B cell (primary cell): ENCODE measurements around the gene GARS1. TPM values are rescaled to one million over a fixed set of nuclear protein-coding genes. Genes with fewer than 3 reads are reported as not detected.

ENCODE experiments used
- ATAC-seq: fragments of 200-7000 bp; cut with Tn5 transposase; one replicate; pipeline ENCODE4 v1.10.0; 2021; ENCODE audit warnings: low read depth, mild to moderate bottlenecking, moderate number of reproducible peaks, moderate library complexity
- CTCF ChIA-PET: fragments of 350-600 bp; sonication (Branson Sonifier 250); formaldehyde crosslinking; loops from one replicate; lab custom pipeline; 2021; ENCODE audit warnings: antibody characterized with exemption, inconsistent platforms; lab: Charles Lee
- POLR2A ChIA-PET: fragments of 350-600 bp; sonication (Branson Sonifier 250); formaldehyde crosslinking; loops from one replicate; lab custom pipeline; 2021; ENCODE audit warnings: antibody characterized with exemption; lab: Charles Lee
- DNase-seq: peaks from one replicate; pipeline ENCODE4 v3.0.0; 2013
- H2AFZ ChIP-seq: 2 replicates; pipeline ENCODE4 v1.6.1; 2012; ENCODE audit warnings: mild to moderate bottlenecking, low read depth, low read length; ENCODE audit not compliant: insufficient read depth, poor library complexity, severe bottlenecking
- H3K27ac ChIP-seq, 2 donors: 1 replicate in 1 of 2; 2 replicates in 1 of 2; pipeline ENCODE4 v1.5.1; 2012 to 2013; ENCODE audit warnings: low read length in 2 of 2, mild to moderate bottlenecking in 2 of 2, moderate library complexity in 1 of 2
- H3K27me3 ChIP-seq, 4 experiments: fragments of 200-600 bp in 1 of 4; sonication (generic) in 1 of 4; replicated peaks in 1 of 4; 1 replicate in 2 of 4; 2 replicates in 2 of 4; pipeline versions ENCODE4 v1.6.1 to v1.7.0; 2013 to 2016; ENCODE audit warnings: low read length in 3 of 4, mild to moderate bottlenecking in 2 of 4, mixed read lengths in 1 of 4, moderate library complexity in 1 of 4; ENCODE audit not compliant: insufficient read depth in 4 of 4, control insufficient read depth in 3 of 4; ENCODE audit errors: control extremely low read depth in 1 of 4
- H3K36me3 ChIP-seq, 2 experiments: replicated peaks in 1 of 2; 1 replicate in 1 of 2; 2 replicates in 1 of 2; pipeline versions ENCODE4 v1.6.1 to v1.7.1; 2013; ENCODE audit warnings: low read length in 1 of 2; ENCODE audit not compliant: insufficient read depth in 2 of 2, control insufficient read depth in 1 of 2; ENCODE audit errors: control extremely low read depth in 1 of 2, extremely low read depth in 1 of 2
- H3K4me1 ChIP-seq, 2 donors: fragments of 200-600 bp in 1 of 2; sonication (generic) in 1 of 2; 1 replicate in 1 of 2; 2 replicates in 1 of 2; pipeline versions ENCODE4 v1.5.1 to v1.6.1; 2013 to 2017; ENCODE audit warnings: low read length in 2 of 2; ENCODE audit not compliant: control insufficient read depth in 2 of 2, insufficient read depth in 2 of 2
- H3K4me2 ChIP-seq: replicated peaks from 2 replicates; pipeline ENCODE3; 2012; ENCODE audit warnings: mild to moderate bottlenecking, low read depth, low read length; ENCODE audit not compliant: poor library complexity, severe bottlenecking
- H3K4me3 ChIP-seq, 5 experiments: fragments of 200-600 bp in 1 of 5; sonication (generic) in 1 of 5; 1 replicate in 3 of 5; 2 replicates in 2 of 5; pipeline versions ENCODE4 v1.5.1 to v1.7.0; 2011 to 2016; ENCODE audit warnings: low read length in 4 of 5, mild to moderate bottlenecking in 4 of 5, low read depth in 2 of 5, control low read depth in 1 of 5, moderate library complexity in 1 of 5; ENCODE audit not compliant: insufficient read depth in 1 of 5; ENCODE audit errors: control extremely low read depth in 1 of 5, extremely low read depth in 1 of 5
- H3K79me2 ChIP-seq: fragments of 200-600 bp; sonication (generic); one replicate; pipeline ENCODE4 v1.6.0; 2016; ENCODE audit warnings: low read length; ENCODE audit not compliant: control insufficient read depth, insufficient read depth
- H3K9ac ChIP-seq: fragments of 200-600 bp; sonication (generic); 2 replicates; pipeline ENCODE4 v1.6.1; 2017; ENCODE audit warnings: mild to moderate bottlenecking, low read length, moderate library complexity
- H3K9me3 ChIP-seq, 3 donors: one replicate each; pipeline versions ENCODE4 v1.6.1 to v1.7.1; 2013; ENCODE audit warnings: low read length in 2 of 3; ENCODE audit not compliant: control insufficient read depth in 2 of 3, insufficient read depth in 1 of 3; ENCODE audit errors: control extremely low read depth in 1 of 3
- H4K20me1 ChIP-seq: 2 replicates; pipeline ENCODE4 v1.6.0; 2012; ENCODE audit warnings: mild to moderate bottlenecking, low read length; ENCODE audit not compliant: insufficient read depth, control insufficient read depth, poor library complexity, severe bottlenecking
- H3K27ac Mint-ChIP-seq: one replicate; pipeline ENCODE4 v1.8.0; 2021; ENCODE audit warnings: mixed read lengths
- H3K27me3 Mint-ChIP-seq: one replicate; pipeline ENCODE4 v1.8.0; 2021; ENCODE audit warnings: mixed read lengths
- H3K4me1 Mint-ChIP-seq: one replicate; pipeline ENCODE4 v1.8.0; 2021; ENCODE audit warnings: mixed read lengths
- H3K4me3 Mint-ChIP-seq: one replicate; pipeline ENCODE4 v1.8.0; 2021; ENCODE audit warnings: mixed read lengths
- H3K9me3 Mint-ChIP-seq: one replicate; pipeline ENCODE4 v1.8.0; 2022; ENCODE audit warnings: mixed read lengths; ENCODE audit not compliant: insufficient read depth
- EZH2 ChIP-seq: IDR thresholded peaks from 2 replicates; pipeline ENCODE4 v1.6.1; 2012; ENCODE audit warnings: borderline replicate concordance, low read depth, mild to moderate bottlenecking, moderate library complexity, low read length; ENCODE audit not compliant: insufficient read depth, poor library complexity, severe bottlenecking
- WGBS: methylation state at CpG from one replicate; pipeline ENCODE4 v1.1.5; 2013; ENCODE audit warnings: missing lambda C conversion rate; ENCODE audit not compliant: insufficient coverage; 5-methylcytosine and 5-hydroxymethylcytosine counted together
- intact Hi-C: fragments of 100-400 bp; cut with micrococcal nuclease; formaldehyde crosslinking; loops from one replicate; pipeline ENCODE4 v1.10.0; 2022
- polyA plus RNA-seq: library from polyadenylated mRNA; depleted of rRNA; stranded (reverse); fragments of >200 nt; gene quantifications from 2 replicates; pipeline ENCODE4 v1.2.3, GENCODE V29; 2012
- total RNA-seq, 2 donors: library from RNA; stranded (reverse); fragments of 120-200 nt in 1 of 2; gene quantifications; 1 replicate in 1 of 2; 2 replicates in 1 of 2; pipeline versions ENCODE4 v1.2.3 to v1.2.4, GENCODE V29; 2013 to 2022
- TF ChIP-seq, protein P1 (sequence below): fragments of 200-600 bp; IDR thresholded peaks from one replicate; pipeline ENCODE4 v1.8.0; 2022; ENCODE audit warnings: antibody characterized with exemption, mild to moderate bottlenecking

The GARS1 gene
- total and polyA plus RNA-seq, 2 donors (not counting 1 experiment from before 2014, with no cell fraction given): 54.9 to 61.7 TPM

DNA sequence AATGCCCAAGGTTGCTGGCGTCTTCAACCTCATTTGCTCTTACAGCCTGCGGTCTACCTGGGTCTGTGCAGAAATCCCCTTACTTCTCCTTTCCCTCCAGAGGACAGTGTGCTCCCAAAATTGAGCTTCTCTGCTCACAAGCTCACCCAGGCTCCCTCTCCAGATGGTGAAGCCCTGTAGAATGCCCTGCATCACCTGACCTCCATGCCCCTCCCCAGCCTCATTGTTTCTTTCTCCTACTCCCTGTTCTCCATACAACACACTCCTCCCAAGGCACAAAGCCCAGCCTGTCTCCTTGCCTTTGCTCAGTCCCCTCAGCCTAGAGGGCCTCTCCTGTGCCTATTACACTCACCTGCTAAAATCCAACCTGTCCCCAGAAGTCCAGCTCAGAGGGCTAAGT is 84.1 kb downstream of the GARS1 start:
- Histone ChIP-seq H3K27ac (no peak overlapping the region), H3K36me3 (no peaks in the 10 kb centered on the region), H3K9me3 (peaks cover 0 to 3% (median 0%) of the 10 kb centered on the region in 3 donors), H4K20me1 (no peaks in the 10 kb centered on the region), H2AFZ (no peak overlapping the region), H3K4me2 (no peak overlapping the region), H3K79me2 (no peaks in the 10 kb centered on the region), H3K9ac (no peak overlapping the region), H3K4me1 (peaks cover 14 to 15% of the 10 kb centered on the region in 2 donors), H3K4me3 (no peak overlapping the region), H3K27me3 (peaks cover 0 to 56% (median 10%) of the 10 kb centered on the region in 4 experiments)
- H3K4me1 Mint-ChIP-seq: peaks cover 15% of the 10 kb centered on the region
- H3K27ac Mint-ChIP-seq: no peak overlapping the region
- CTCF ChIA-PET: no interaction called here
- DNase-seq: no peak
- H3K9me3 Mint-ChIP-seq: no peaks in the 10 kb centered on the region
- no peak overlapping the region for H3K4me3 Mint-ChIP-seq
- peaks cover 62% of the 10 kb centered on the region for H3K27me3 Mint-ChIP-seq
- no peak for ATAC-seq
- intact Hi-C loops: no loop called here
- 73% methylated on average over 2 of the region's 2 CpGs for WGBS
- POLR2A ChIA-PET: no interaction called here
- no peak for TF ChIP-seq EZH2

DNA sequence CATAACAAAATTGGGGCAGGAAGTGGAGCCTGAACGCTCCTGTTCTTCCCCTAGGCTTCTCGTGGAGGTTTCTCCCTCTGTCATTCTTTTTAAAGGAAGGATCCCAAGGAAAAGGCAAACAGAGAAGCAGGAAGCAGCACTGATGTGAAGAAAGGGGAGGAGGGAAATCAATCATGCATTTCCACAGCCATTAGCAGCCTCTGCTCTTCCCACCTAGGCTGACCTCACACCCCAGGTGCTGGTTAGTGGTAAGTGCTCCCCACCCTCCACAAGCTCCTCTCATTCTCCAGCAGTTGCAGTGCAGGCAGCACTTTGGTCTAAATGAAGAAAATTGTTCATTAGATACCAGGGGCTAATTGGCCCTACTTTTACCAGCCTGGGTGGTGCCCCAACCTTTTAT is 85.0 kb downstream of the GARS1 start:
- peaks cover 0 to 62% (median 12%) of the 10 kb centered on the region in 4 experiments for H3K27me3 ChIP-seq
- H3K4me3 ChIP-seq: no peak overlapping the region
- no peak overlapping the region for H3K27ac Mint-ChIP-seq
- H3K9me3 ChIP-seq: peaks cover 0 to 3% (median 0%) of the 10 kb centered on the region in 3 donors
- peaks cover 15% of the 10 kb centered on the region for H3K4me1 Mint-ChIP-seq
- intact Hi-C loops: no loop called here
- TF ChIP-seq EZH2: no peak
- TF ChIP-seq, protein P1, sequence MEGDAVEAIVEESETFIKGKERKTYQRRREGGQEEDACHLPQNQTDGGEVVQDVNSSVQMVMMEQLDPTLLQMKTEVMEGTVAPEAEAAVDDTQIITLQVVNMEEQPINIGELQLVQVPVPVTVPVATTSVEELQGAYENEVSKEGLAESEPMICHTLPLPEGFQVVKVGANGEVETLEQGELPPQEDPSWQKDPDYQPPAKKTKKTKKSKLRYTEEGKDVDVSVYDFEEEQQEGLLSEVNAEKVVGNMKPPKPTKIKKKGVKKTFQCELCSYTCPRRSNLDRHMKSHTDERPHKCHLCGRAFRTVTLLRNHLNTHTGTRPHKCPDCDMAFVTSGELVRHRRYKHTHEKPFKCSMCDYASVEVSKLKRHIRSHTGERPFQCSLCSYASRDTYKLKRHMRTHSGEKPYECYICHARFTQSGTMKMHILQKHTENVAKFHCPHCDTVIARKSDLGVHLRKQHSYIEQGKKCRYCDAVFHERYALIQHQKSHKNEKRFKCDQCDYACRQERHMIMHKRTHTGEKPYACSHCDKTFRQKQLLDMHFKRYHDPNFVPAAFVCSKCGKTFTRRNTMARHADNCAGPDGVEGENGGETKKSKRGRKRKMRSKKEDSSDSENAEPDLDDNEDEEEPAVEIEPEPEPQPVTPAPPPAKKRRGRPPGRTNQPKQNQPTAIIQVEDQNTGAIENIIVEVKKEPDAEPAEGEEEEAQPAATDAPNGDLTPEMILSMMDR: no peak
- ChIA-PET CTCF (no interaction called here), POLR2A (no interaction called here)
- H3K9me3 Mint-ChIP-seq: no peaks in the 10 kb centered on the region
- DNase-seq: no peak
- peaks cover 14 to 15% of the 10 kb centered on the region in 2 donors for H3K4me1 ChIP-seq
- no peak overlapping the region for H3K4me3 Mint-ChIP-seq
- H3K36me3 ChIP-seq: no peaks in the 10 kb centered on the region
- H4K20me1 ChIP-seq: no peaks in the 10 kb centered on the region
- no peak for ATAC-seq
- no peak overlapping the region for H2AFZ ChIP-seq
- WGBS: no CpG with 5 or more reads among the region's 2 CpGs
- H3K27ac ChIP-seq: no peak overlapping the region
- no peaks in the 10 kb centered on the region for H3K79me2 ChIP-seq
- H3K27me3 Mint-ChIP-seq: peaks cover 69% of the 10 kb centered on the region
- H3K4me2 ChIP-seq: no peak overlapping the region
- H3K9ac ChIP-seq: no peak overlapping the region
